Type B pancreatic cell (in vitro differentiated cells): ENCODE results near the gene BANP. TPM values are rescaled to one million over a fixed set of nuclear protein-coding genes. Genes with fewer than 3 reads are reported as not detected.

Experiments used
- DNase-seq: peaks from one replicate; pipeline ENCODE4 v3.0.0; 2021; ENCODE audit warnings: mixed read lengths; ENCODE audit not compliant: unreplicated experiment; ENCODE audit errors: extremely low spot score
- H3K27ac Mint-ChIP-seq: 2 replicates; pipeline ENCODE4 v1.8.0; 2021; ENCODE audit warnings: mild to moderate bottlenecking, mixed read lengths
- H3K27me3 Mint-ChIP-seq: 2 replicates; pipeline ENCODE4 v1.8.0; 2021; ENCODE audit warnings: mixed read lengths
- H3K36me3 Mint-ChIP-seq: 2 replicates; pipeline ENCODE4 v1.8.0; 2021; ENCODE audit warnings: mixed read lengths
- H3K4me1 Mint-ChIP-seq: one replicate; pipeline ENCODE4 v1.8.0; 2021; ENCODE audit warnings: mixed read lengths; ENCODE audit not compliant: unreplicated experiment
- H3K4me3 Mint-ChIP-seq: 2 replicates; pipeline ENCODE4 v1.8.0; 2021; ENCODE audit warnings: mild to moderate bottlenecking, mixed read lengths
- H3K9me3 Mint-ChIP-seq: 2 replicates; pipeline ENCODE4 v1.8.0; 2021; ENCODE audit warnings: mixed read lengths
- CTCF ChIP-seq: fragments of 200-600 bp; sonication (generic); conservative IDR thresholded peaks from 2 replicates; pipeline ENCODE4 v1.5.0; 2021; ENCODE audit warnings: antibody characterized with exemption, mild to moderate bottlenecking
- total RNA-seq: library from RNA; stranded (reverse); gene quantifications from 2 replicates; pipeline ENCODE4 v1.2.1, GENCODE V29; 2021; ENCODE audit warnings: low replicate concordance

Gene BANP
- total RNA-seq, 1 donor from 2014 or later, result 36.9 TPM

GRCh38 chr16:87966064-87966645 is 14.9 kb downstream of the BANP start:
- Mint-ChIP-seq H3K4me3 (no peak overlapping the region), H3K4me1 (peaks cover 41% of the 10 kb centered on the region), H3K27ac (peak overlapping the region; percentile 63), H3K27me3 (no peaks in the 10 kb centered on the region), H3K36me3 (peaks cover 16% of the 10 kb centered on the region), H3K9me3 (no peaks in the 10 kb centered on the region)
- TF ChIP-seq CTCF, result no peak
- DNase-seq, result no peak

GRCh38 chr16:87966685-87967185 is 15.5 kb downstream of the BANP start:
- TF ChIP-seq CTCF, result no peak
- no peak for DNase-seq
- H3K4me1 Mint-ChIP-seq, result peaks cover 36% of the 10 kb centered on the region
- H3K9me3 Mint-ChIP-seq, result no peaks in the 10 kb centered on the region
- no peaks in the 10 kb centered on the region for H3K27me3 Mint-ChIP-seq
- H3K4me3 Mint-ChIP-seq, result no peak overlapping the region
- H3K27ac Mint-ChIP-seq, result peak overlapping the region; percentile 63
- H3K36me3 Mint-ChIP-seq, result peaks cover 18% of the 10 kb centered on the region

GRCh38 chr16:87968541-87968940 is 17.3 kb downstream of the BANP start:
- no peak for DNase-seq
- TF ChIP-seq CTCF, result no peak
- H3K27me3 Mint-ChIP-seq, result no peaks in the 10 kb centered on the region
- peaks cover 30% of the 10 kb centered on the region for H3K4me1 Mint-ChIP-seq
- peaks cover 29% of the 10 kb centered on the region for H3K36me3 Mint-ChIP-seq
- H3K4me3 Mint-ChIP-seq, result peak overlapping the region; percentile 41
- no peaks in the 10 kb centered on the region for H3K9me3 Mint-ChIP-seq
- no peak overlapping the region for H3K27ac Mint-ChIP-seq

- Mint-ChIP-seq H3K27ac (no peak overlapping the region), H3K9me3 (no peaks in the 10 kb centered on the region), H3K4me3 (no peak overlapping the region), H3K27me3 (no peaks in the 10 kb centered on the region), H3K4me1 (peaks cover 22% of the 10 kb centered on the region), H3K36me3 (peaks cover 26% of the 10 kb centered on the region)
- no peak for DNase-seq
- TF ChIP-seq CTCF, result no peak
Measured at GRCh38 chr16:87970186-87970585, 19.0 kb downstream of the BANP start.

GRCh38 chr16:87971933-87972332 is 20.7 kb downstream of the BANP start:
- no peaks in the 10 kb centered on the region for H3K27me3 Mint-ChIP-seq
- no peak for TF ChIP-seq CTCF
- H3K36me3 Mint-ChIP-seq, result peaks cover 32% of the 10 kb centered on the region
- H3K27ac Mint-ChIP-seq, result no peak overlapping the region
- peaks cover 9% of the 10 kb centered on the region for H3K4me1 Mint-ChIP-seq
- no peaks in the 10 kb centered on the region for H3K9me3 Mint-ChIP-seq
- H3K4me3 Mint-ChIP-seq, result no peak overlapping the region
- DNase-seq, result no peak
